Kidney epithelial cell (primary cell): ENCODE data around the gene CBFA2T3. TPM values are rescaled to one million over a fixed set of nuclear protein-coding genes. Genes with fewer than 3 reads are reported as not detected.

Experiments used
- DNase-seq: peaks from one replicate; pipeline ENCODE4 v3.0.0-alpha.2; 2010; ENCODE audit warnings: low read depth
- H3K27me3 ChIP-seq: 2 replicates; pipeline ENCODE4 v1.6.0; 2011; ENCODE audit warnings: low read length; ENCODE audit not compliant: control insufficient read depth, insufficient read depth
- H3K36me3 ChIP-seq: 2 replicates; pipeline ENCODE4 v1.5.1; 2011; ENCODE audit warnings: low read length; ENCODE audit not compliant: control insufficient read depth, insufficient read depth
- H3K4me3 ChIP-seq: 2 replicates; pipeline ENCODE4 v1.5.1; 2011; ENCODE audit warnings: low read depth, mild to moderate bottlenecking, control low read depth, low read length
- CTCF ChIP-seq: IDR thresholded peaks from 2 replicates; pipeline ENCODE4 v1.5.1; 2011; ENCODE audit warnings: mild to moderate bottlenecking, moderate library complexity, low read length, control low read depth, inconsistent platforms; ENCODE audit not compliant: insufficient read depth, poor library complexity, severe bottlenecking
- total RNA-seq: library from RNA; depleted of rRNA; stranded (reverse); fragments of >200 nt; gene quantifications from 2 replicates; pipeline ENCODE4 v1.2.3, GENCODE V29; 2015

Gene CBFA2T3
- total RNA-seq, 1 donor from 2014 or later, result 0.63 TPM

- H3K4me3 ChIP-seq, result no peak overlapping the region
- TF ChIP-seq CTCF, result no peak
- H3K27me3 ChIP-seq, result peaks cover 11% of the 10 kb centered on the region
- H3K36me3 ChIP-seq, result no peaks in the 10 kb centered on the region
- DNase-seq, result no peak
Measured at GRCh38 chr16:88901718-88902337, 75.2 kb downstream of the CBFA2T3 start.

- TF ChIP-seq CTCF, result no peak
- Histone ChIP-seq H3K36me3 (no peaks in the 10 kb centered on the region), H3K4me3 (no peak overlapping the region), H3K27me3 (peaks cover 11% of the 10 kb centered on the region)
- DNase-seq, result no peak
Measured at GRCh38 chr16:88900662-88901052, 76.3 kb downstream of the CBFA2T3 start.

- H3K27me3 ChIP-seq, result peaks cover 11% of the 10 kb centered on the region
- no peak for DNase-seq
- no peaks in the 10 kb centered on the region for H3K36me3 ChIP-seq
- no peak for TF ChIP-seq CTCF
- no peak overlapping the region for H3K4me3 ChIP-seq
Measured at GRCh38 chr16:88899901-88900661, 76.9 kb downstream of the CBFA2T3 start.

- DNase-seq, result no peak
- no peak for TF ChIP-seq CTCF
Measured at GRCh38 chr16:88897696-88898425, 79.1 kb downstream of the CBFA2T3 start.

GRCh38 chr16:88896238-88897070 lies 80.6 kb downstream of the CBFA2T3 start:
- Histone ChIP-seq H3K36me3 (no peaks in the 10 kb centered on the region), H3K4me3 (no peak overlapping the region), H3K27me3 (peaks cover 9% of the 10 kb centered on the region)
- TF ChIP-seq CTCF, result no peak
- no peak for DNase-seq

More at GRCh38 chr16:88897696-88898425, 79.1 kb downstream of the CBFA2T3 start:
- Histone ChIP-seq H3K4me3 (no peak overlapping the region), H3K27me3 (peaks cover 11% of the 10 kb centered on the region), H3K36me3 (no peaks in the 10 kb centered on the region)
